HG03159 (cell line): Measurements from ENCODE around the gene RAMACL.

ENCODE experiments used
- ATAC-seq: cut with Tn5 transposase; IDR thresholded peaks from one replicate; pipeline ENCODE4 v1.9.1; 2021; ENCODE audit warnings: mild to moderate bottlenecking, moderate library complexity; ENCODE audit not compliant: unreplicated experiment

Gene RAMACL

DNA sequence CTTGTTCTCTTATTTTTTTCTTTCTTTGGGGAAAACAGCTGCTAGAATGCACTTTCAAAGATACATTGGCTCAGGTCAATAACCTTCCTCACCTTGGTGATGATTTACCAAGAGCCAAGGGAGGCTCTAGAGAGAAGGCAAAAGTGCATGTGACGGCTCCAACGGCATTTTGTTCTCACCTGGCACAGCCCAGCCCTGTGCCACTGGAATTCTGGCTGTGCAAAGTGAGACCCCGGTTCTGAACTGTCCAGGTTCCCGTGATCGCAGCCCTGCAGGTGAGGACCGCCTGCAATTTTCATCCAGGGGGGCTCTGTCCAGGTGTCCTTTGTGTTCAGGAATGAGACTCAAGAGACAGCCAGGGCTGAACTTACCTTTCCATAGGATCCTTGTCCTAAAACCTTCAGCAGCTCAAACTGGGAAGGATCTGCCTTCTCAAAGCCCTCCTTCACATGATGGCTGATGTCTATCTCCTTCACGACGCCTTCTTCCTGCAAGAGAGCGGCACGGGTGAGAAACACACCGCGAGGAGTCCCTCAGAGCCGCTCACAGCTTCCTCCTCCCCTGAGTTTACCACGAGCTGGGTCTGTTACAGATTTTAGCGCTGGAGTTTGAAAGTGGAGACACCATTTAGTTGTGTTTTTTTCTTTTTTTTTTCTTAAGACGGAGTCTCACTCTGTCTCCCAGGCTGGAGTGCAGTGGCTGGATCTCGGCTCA is 48.0 kb downstream of the RAMACL start:
- no peak for ATAC-seq

DNA sequence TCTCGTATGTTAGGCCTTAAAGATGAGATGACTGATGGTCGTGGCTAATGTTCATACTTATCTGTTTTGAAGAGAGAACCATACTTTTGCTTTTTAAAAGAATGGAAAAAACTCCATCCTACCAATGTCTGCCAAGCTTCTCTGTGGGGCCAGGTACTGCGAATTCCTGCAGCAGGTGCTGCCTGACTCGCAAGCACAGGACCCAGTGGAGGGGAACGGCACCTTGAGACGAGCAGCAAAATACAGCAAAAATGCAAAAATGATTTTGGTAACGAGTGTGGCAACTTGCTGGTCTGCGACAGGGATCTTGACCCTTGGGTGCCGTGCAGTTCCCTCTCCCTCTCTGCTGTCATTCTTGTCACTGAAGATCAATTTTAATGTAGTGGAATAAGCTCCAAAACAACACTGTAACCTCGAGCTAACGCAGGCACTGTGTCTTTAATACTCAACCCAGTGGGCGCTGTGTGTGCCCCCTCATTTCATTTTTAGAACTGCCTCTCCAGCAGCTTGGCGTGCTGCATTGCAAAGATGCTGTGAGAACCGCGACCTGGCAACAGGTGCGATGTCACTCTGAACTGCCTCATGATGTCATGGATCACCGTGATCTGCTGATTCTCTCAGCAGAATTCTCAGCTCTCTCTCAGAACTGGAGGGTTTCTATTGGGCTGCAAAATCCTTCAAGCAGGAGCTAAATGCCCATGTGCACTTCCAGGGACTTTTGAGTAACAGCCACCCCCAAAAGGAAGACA is 51.6 kb downstream of the RAMACL start:
- no peak for ATAC-seq

DNA sequence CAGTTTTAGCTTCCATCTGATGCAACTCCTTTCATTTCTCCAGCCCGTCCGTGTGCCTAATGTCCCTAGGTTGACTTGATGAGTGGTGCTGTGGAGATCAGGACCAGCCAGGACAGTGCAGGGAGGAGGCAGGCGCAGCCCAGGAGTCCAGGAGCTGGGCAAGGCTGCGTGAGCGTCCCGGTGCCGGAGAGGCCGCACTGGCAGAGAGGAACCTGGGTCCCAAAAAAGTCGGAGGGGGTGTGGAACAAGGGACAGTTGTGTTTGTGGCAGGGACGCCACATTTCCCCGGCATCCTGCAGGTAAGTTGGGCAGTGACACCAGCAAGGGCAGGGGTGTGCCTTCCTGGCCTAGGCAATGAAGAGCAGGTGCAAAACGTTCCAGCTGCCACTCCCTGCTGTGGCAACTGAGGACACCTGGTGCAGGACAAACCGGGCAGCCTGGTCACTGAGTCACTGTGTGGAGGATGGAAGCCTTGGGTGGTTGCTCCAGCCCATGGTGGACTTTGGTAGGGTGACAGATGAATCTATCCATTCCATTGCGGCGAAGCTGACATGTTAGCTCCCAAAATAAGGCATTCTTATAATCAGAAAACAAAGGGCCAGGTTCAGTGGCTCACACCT is 53.2 kb downstream of the RAMACL start:
- ATAC-seq: no peak
